Thyroid gland (tissue), 4 donors: ENCODE data around the gene PSMC3.

Experiments used
- CTCF ChIP-seq, 6 experiments: fragments of 200-600 bp in 3 of 6; fragments of 450-650 bp in 3 of 6; sonication (generic) in 3 of 6; IDR thresholded peaks; one replicate each; pipeline ENCODE4 v1.5.1; 2016 to 2019; ENCODE audit warnings: antibody characterized with exemption in 6 of 6, mild to moderate bottlenecking in 2 of 6, inconsistent platforms in 1 of 6, moderate library complexity in 1 of 6
- POLR2A ChIP-seq, 2 donors: fragments of 450-650 bp; IDR thresholded peaks; one replicate each; pipeline ENCODE4 v1.6.1; 2017; ENCODE audit warnings: antibody characterized with exemption in 2 of 2, mild to moderate bottlenecking in 2 of 2, moderate library complexity in 1 of 2

GRCh38 chr11:47410370-47411264, 15.6 kb downstream of the PSMC3 start:
- TF ChIP-seq CTCF (IDR thresholded peaks at IDR 0.05) (no peak), POLR2A (IDR thresholded peaks at IDR 0.05) (no peak)
